Thoracic aorta (tissue), 2 donors: Measurements from ENCODE around the gene FAM13C. TPM values are rescaled to one million over a fixed set of nuclear protein-coding genes. Genes with fewer than 3 reads are reported as not detected.

Experiments
- ATAC-seq: fragments of 150-250 bp; one replicate; pipeline ENCODE4 v1.8.0; 2017; ENCODE audit warnings: low read depth; ENCODE audit not compliant: insufficient number of reproducible peaks, low FRiP score
- DNase-seq: peaks from one replicate; pipeline ENCODE4 v3.0.0-alpha.2; 2020; ENCODE audit warnings: low spot score
- H3K27ac ChIP-seq, 2 donors: fragments of 200-600 bp; sonication (generic); 1 replicate in 1 of 2; 2 replicates in 1 of 2; pipeline ENCODE4 v1.5.1; 2016; ENCODE audit warnings: mild to moderate bottlenecking in 2 of 2, moderate library complexity in 2 of 2
- H3K27me3 ChIP-seq: fragments of 200-600 bp; sonication (generic); replicated peaks from 2 replicates; pipeline ENCODE4 v1.6.0; 2016; ENCODE audit warnings: mild to moderate bottlenecking; ENCODE audit not compliant: insufficient read depth
- H3K36me3 ChIP-seq: fragments of 200-600 bp; sonication (generic); one replicate; pipeline ENCODE4 v1.5.1; 2016
- H3K4me1 ChIP-seq, 2 donors: fragments of 200-600 bp; sonication (generic); 1 replicate in 1 of 2; 2 replicates in 1 of 2; pipeline versions ENCODE4 v1.5.1 to v1.6.0; 2016; ENCODE audit warnings: low read depth in 2 of 2, mild to moderate bottlenecking in 1 of 2; ENCODE audit not compliant: control insufficient read depth in 1 of 2
- H3K4me3 ChIP-seq: fragments of 200-600 bp; sonication (generic); 2 replicates; pipeline ENCODE4 v1.5.1; 2016; ENCODE audit warnings: mild to moderate bottlenecking
- H3K9me3 ChIP-seq: fragments of 200-600 bp; sonication (generic); 2 replicates; pipeline ENCODE4 v1.5.1; 2016
- total RNA-seq, 2 donors: library from RNA; depleted of rRNA; stranded (reverse); fragments of >200 nt; gene quantifications; one replicate each; pipeline versions ENCODE4 v1.1.0 to v1.2.3, GENCODE V29; 2016
- TF ChIP-seq, protein P1 (sequence below): fragments of 200-600 bp; sonication (generic); IDR thresholded peaks from one replicate; pipeline ENCODE4 v1.5.1; 2019; ENCODE audit warnings: antibody characterized with exemption

Gene FAM13C
- total RNA-seq, 2 donors from 2014 or later, result 20.4 to 30.9 TPM

- Histone ChIP-seq H3K36me3 (no peaks in the 10 kb centered on the region), H3K27ac (no peak overlapping the region), H3K27me3 (no peaks in the 10 kb centered on the region), H3K4me3 (no peak overlapping the region), H3K4me1 (no peaks in the 10 kb centered on the region), H3K9me3 (no peaks in the 10 kb centered on the region)
- DNase-seq, result no peak
- TF ChIP-seq, protein P1, sequence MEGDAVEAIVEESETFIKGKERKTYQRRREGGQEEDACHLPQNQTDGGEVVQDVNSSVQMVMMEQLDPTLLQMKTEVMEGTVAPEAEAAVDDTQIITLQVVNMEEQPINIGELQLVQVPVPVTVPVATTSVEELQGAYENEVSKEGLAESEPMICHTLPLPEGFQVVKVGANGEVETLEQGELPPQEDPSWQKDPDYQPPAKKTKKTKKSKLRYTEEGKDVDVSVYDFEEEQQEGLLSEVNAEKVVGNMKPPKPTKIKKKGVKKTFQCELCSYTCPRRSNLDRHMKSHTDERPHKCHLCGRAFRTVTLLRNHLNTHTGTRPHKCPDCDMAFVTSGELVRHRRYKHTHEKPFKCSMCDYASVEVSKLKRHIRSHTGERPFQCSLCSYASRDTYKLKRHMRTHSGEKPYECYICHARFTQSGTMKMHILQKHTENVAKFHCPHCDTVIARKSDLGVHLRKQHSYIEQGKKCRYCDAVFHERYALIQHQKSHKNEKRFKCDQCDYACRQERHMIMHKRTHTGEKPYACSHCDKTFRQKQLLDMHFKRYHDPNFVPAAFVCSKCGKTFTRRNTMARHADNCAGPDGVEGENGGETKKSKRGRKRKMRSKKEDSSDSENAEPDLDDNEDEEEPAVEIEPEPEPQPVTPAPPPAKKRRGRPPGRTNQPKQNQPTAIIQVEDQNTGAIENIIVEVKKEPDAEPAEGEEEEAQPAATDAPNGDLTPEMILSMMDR, result no peak
- ATAC-seq, result no peak
Measured at GRCh38 chr10:59212301-59212798, 150.0 kb downstream of the FAM13C start.

- Histone ChIP-seq H3K36me3 (no peaks in the 10 kb centered on the region), H3K27me3 (no peaks in the 10 kb centered on the region), H3K4me1 (peaks cover 0 to 4% of the 10 kb centered on the region in 2 donors), H3K27ac (no peak overlapping the region), H3K4me3 (no peak overlapping the region), H3K9me3 (no peaks in the 10 kb centered on the region)
- TF ChIP-seq, protein P1, result no peak
- no peak for ATAC-seq
- no peak for DNase-seq
Measured at GRCh38 chr10:59206204-59206720, 156.1 kb downstream of the FAM13C start.

Other genes starting within 250 kb of the FAM13C start
- gene PHYHIPL, start 185.9 kb downstream of the FAM13C start, total RNA-seq, result 1 to 10 TPM in 1 of 2 donors, not detected in 1; 2.6 TPM